Left lung (tissue), 10 donors: ENCODE measurements around the gene DOP1B. TPM values are rescaled to one million over a fixed set of nuclear protein-coding genes. Genes with fewer than 3 reads are reported as not detected.
A peak's percentile ranks its signal among the peaks of the same experiment; 100 is the strongest.

ENCODE experiments used
- ATAC-seq: fragments of 200-7000 bp; cut with Tn5 transposase; one replicate; pipeline ENCODE4 v1.9.1; 2020; ENCODE audit warnings: moderate library complexity
- DNase-seq, 4 donors: peaks; one replicate each; pipeline ENCODE4 v3.0.0-alpha.2; 2013 to 2020
- H3K27ac ChIP-seq, 2 donors: fragments of 200-600 bp; sonication (generic) in 1 of 2; one replicate each; pipeline versions ENCODE4 v1.5.0 to v1.8.0; 2020 to 2021
- H3K27me3 ChIP-seq, 2 donors: fragments of 200-600 bp; sonication (generic) in 1 of 2; one replicate each; pipeline versions ENCODE4 v1.5.0 to v1.8.0; 2020 to 2021
- H3K36me3 ChIP-seq, 2 donors: fragments of 200-600 bp; sonication (generic) in 1 of 2; one replicate each; pipeline versions ENCODE4 v1.5.0 to v1.8.0; 2020 to 2021
- H3K4me1 ChIP-seq, 2 donors: fragments of 200-600 bp; one replicate each; pipeline ENCODE4 v1.8.0; 2021
- H3K4me3 ChIP-seq, 2 donors: fragments of 200-600 bp; sonication (generic) in 1 of 2; one replicate each; pipeline versions ENCODE4 v1.5.0 to v1.8.0; 2020 to 2021; ENCODE audit warnings: mild to moderate bottlenecking in 1 of 2
- H3K9me3 ChIP-seq, 2 donors: fragments of 200-600 bp; sonication (generic) in 1 of 2; one replicate each; pipeline versions ENCODE4 v1.5.0 to v1.8.0; 2020 to 2021
- intact Hi-C, 2 donors: fragments of 100-400 bp; cut with DNase I; formaldehyde crosslinking; loops; one replicate each; pipeline versions ENCODE4 v1.11.2 to v1.14.2; 2022
- polyA plus RNA-seq, 6 donors: library from polyadenylated mRNA; unstranded; fragments of 120-200 nt; gene quantifications; one replicate each; pipeline ENCODE4 v1.2.1, GENCODE V29; 2013; ENCODE audit not compliant: insufficient read length in 6 of 6
- total RNA-seq, 2 donors: library from RNA; stranded (reverse); fragmentation: NEBNext Ultra II Directional; extraction: Animal tissue kit (Norgen Biotek cat#: 25700); gene quantifications; one replicate each; pipeline ENCODE4 v1.2.1, GENCODE V29; 2021
- TF ChIP-seq, protein P1 (sequence below), 2 donors: fragments of 200-600 bp; sonication (generic) in 1 of 2; IDR thresholded peaks; one replicate each; pipeline versions ENCODE4 v1.5.0 to v1.8.0; 2021; ENCODE audit warnings: antibody characterized with exemption in 2 of 2
- donor health status: DM: no; HTN: yes; CAD: no.
- donor health status: DM: no; HTN: no; CAD: no.

Gene DOP1B
- total and polyA plus RNA-seq, 8 donors = 6.0 to 29.6 (median 7.7) TPM

DNA sequence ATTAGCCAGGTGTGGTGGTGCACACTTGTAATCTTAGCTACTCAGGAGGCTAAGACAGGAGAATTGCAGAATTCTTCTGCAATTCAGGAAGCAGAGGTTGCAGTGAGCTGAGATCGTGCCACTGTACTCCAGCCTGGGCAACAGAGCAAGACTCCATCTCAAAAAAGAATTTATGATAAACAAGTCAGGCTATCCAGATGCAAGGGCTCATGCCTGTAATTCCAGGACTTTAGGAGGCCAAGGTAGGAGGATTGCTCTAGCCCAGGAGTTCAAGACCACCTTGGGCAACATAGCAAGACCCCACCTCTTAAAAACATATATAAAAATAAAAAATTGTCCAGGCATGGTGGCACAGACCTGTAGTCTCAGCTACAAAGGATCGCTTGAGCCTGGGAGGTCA is 32.2 kb upstream of the DOP1B start:
- intact Hi-C loops = no loop called here
- DNase-seq (no peak), ATAC-seq (no peak)
- Histone ChIP-seq H3K9me3 (no peaks in the 10 kb centered on the region), H3K27ac (no peak overlapping the region), H3K4me3 (no peak overlapping the region), H3K4me1 (peaks cover 8 to 10% of the 10 kb centered on the region in 2 donors), H3K27me3 (no peaks in the 10 kb centered on the region), H3K36me3 (no peaks in the 10 kb centered on the region)
- TF ChIP-seq, protein P1, sequence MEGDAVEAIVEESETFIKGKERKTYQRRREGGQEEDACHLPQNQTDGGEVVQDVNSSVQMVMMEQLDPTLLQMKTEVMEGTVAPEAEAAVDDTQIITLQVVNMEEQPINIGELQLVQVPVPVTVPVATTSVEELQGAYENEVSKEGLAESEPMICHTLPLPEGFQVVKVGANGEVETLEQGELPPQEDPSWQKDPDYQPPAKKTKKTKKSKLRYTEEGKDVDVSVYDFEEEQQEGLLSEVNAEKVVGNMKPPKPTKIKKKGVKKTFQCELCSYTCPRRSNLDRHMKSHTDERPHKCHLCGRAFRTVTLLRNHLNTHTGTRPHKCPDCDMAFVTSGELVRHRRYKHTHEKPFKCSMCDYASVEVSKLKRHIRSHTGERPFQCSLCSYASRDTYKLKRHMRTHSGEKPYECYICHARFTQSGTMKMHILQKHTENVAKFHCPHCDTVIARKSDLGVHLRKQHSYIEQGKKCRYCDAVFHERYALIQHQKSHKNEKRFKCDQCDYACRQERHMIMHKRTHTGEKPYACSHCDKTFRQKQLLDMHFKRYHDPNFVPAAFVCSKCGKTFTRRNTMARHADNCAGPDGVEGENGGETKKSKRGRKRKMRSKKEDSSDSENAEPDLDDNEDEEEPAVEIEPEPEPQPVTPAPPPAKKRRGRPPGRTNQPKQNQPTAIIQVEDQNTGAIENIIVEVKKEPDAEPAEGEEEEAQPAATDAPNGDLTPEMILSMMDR (IDR thresholded peaks at IDR 0.05) = no peak

DNA sequence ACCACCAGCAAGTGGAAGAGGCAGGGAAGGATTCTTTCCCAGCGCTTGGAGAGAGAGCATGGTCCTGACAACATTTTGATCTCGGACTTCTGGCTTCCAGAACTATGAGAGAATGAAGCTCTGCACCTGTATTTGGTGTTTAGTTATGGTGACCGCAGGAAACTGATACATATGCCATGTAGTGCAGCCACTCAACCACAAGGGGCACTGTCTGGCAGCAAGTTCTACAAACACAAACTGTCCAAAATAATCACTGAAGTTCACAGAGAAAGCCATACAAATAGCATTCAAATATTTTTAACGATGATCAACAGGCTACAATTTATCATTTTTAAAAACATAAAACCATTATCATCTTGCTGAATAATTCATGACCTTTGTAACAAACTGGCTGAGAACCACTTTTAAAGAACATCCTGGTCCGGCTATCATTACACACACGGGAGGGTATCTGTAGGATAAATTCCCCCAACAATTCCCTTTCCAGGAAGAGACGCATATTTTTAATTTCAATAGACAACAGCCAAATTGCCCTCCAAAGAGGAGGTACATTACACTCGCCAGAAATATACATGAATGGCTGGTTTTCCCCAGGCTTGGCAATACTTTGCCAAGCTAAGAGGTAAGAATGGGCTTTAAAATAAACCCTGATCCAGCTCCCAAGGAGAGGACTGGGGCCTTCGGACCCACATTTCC is 31.0 kb upstream of the DOP1B start:
- no peak overlapping the region for H3K4me3 ChIP-seq
- no peaks in the 10 kb centered on the region for H3K27me3 ChIP-seq
- H3K9me3 ChIP-seq = no peaks in the 10 kb centered on the region
- peak overlapping the region; percentile 63 to 66 for H3K27ac ChIP-seq
- intact Hi-C loops = no loop called here
- ATAC-seq (peak; percentile 76), DNase-seq (peak in 2 of 4 donors; percentile 53 to 57)
- H3K4me1 ChIP-seq = peaks cover 8 to 17% of the 10 kb centered on the region in 2 donors
- H3K36me3 ChIP-seq = no peaks in the 10 kb centered on the region
- TF ChIP-seq, protein P1 (IDR thresholded peaks at IDR 0.05) = peak; percentile 84 to 89

DNA sequence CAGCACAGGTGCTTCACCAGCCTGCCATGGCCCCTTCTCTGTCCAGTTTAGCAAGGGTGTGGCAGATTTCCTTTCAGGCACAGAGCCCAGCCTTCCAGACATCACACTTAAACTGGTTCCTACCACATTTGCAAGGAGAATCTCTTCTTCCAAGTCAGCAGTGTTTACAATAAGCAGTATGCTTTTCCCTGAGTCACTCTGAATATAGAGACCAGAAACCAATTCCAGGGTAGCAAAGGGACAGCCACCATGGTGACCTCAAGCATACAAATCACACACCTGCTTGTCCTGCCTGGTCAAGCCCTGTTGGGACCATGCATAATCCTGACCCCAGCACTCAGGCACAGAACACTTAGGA is 30.4 kb upstream of the DOP1B start:
- Histone ChIP-seq H3K36me3 (no peaks in the 10 kb centered on the region), H3K27me3 (no peaks in the 10 kb centered on the region), H3K4me3 (no peak overlapping the region), H3K4me1 (peaks cover 8 to 17% of the 10 kb centered on the region in 2 donors), H3K9me3 (no peaks in the 10 kb centered on the region), H3K27ac (peak overlapping the region; percentile 63 to 66)
- intact Hi-C loops = no loop called here
- no peak for DNase-seq
- peak; percentile 65 for ATAC-seq
- TF ChIP-seq, protein P1 (IDR thresholded peaks at IDR 0.05) = no peak

DNA sequence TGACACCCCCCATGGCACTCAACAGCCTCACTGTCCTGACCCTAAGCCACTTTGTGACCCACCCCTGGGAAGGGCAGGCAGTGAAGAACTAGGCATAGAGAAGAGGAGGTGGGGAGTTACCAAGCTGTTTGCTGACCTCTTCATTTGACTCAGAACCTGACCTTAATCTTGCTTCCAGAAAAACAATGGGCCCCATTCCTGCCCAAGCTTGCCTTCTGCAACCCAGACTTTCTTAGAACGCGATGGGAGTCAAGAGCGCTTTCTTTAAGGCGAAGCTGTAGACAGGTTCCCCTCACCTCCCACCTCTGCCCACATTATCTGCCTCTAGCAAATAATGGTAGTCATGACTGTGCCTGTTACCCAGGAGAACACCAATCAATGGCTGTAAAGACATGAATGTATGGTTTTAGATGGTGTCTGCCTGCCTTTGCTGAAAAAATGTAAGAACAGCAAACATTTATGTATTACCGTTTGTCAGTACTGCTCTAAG is 30.0 kb upstream of the DOP1B start:
- DNase-seq (no peak), ATAC-seq (no peak)
- Histone ChIP-seq H3K27ac (peak overlapping the region; percentile 63 to 66), H3K36me3 (no peaks in the 10 kb centered on the region), H3K4me1 (peaks cover 8 to 17% of the 10 kb centered on the region in 2 donors), H3K9me3 (no peaks in the 10 kb centered on the region), H3K27me3 (no peaks in the 10 kb centered on the region), H3K4me3 (no peak overlapping the region)
- TF ChIP-seq, protein P1 (IDR thresholded peaks at IDR 0.05) = no peak
- intact Hi-C loops = no loop called here

DNA sequence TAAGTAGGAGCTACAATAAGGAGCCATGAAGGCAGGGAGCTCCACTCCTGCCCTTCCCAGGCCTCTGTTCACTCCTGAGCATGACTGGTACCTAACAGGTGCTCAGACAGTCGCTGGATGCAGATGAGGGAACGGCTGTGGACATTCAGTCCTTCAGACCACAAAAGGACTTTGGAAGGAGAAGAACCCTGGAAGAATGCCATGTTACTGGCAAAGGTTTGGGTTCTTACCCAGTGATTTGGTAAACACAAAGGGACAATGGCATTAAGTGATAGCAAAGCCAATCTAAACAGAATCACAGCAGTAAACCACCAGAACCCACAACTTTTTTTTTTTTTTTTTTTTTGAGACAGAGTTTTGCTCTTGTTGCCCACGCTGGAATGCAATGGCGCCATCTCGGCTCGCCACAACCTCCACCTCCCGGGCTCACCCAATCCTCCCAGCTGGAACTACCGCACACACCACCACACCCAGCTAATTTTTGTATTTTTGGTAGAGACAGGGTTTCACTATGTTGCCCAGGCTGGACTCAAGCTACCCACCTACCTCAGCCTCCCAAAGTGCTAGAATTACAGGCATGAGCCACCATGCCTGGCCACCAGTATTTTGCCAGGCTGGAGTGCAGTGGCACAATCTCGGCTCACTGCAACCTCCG is 29.2 kb upstream of the DOP1B start:
- intact Hi-C loops = no loop called here

More for the DNA sequence above, 29.2 kb upstream of the DOP1B start:
- TF ChIP-seq, protein P1 (IDR thresholded peaks at IDR 0.05) = no peak
- Histone ChIP-seq H3K27me3 (no peaks in the 10 kb centered on the region), H3K4me1 (peaks cover 8 to 17% of the 10 kb centered on the region in 2 donors), H3K9me3 (no peaks in the 10 kb centered on the region), H3K36me3 (no peaks in the 10 kb centered on the region), H3K27ac (no peak overlapping the region), H3K4me3 (no peak overlapping the region)
- DNase-seq (no peak), ATAC-seq (no peak)
